IMR-90 (cell line): ENCODE results near the gene SPAG16.

Experiments used
- POLR2A ChIP-seq: IDR thresholded peaks from 2 replicates; pipeline ENCODE4 v1.6.1; 2012; ENCODE audit warnings: mild to moderate bottlenecking, low read depth, low read length
- RAD21 ChIP-seq: IDR thresholded peaks from 2 replicates; pipeline ENCODE4 v1.6.1; 2012; ENCODE audit warnings: low read length, improper control_type of control experiment
- RFX5 ChIP-seq: IDR thresholded peaks from 2 replicates; pipeline ENCODE4 v1.8.0; 2012; ENCODE audit warnings: low read depth, mild to moderate bottlenecking, low read length, moderate library complexity
- SMC3 ChIP-seq: fragments of 150-350 bp; IDR thresholded peaks from 2 replicates; pipeline ENCODE4 v1.6.1; 2016; ENCODE audit warnings: low read depth, mild to moderate bottlenecking, antibody characterized with exemption, low read length, moderate library complexity
- TF ChIP-seq, protein P1 (sequence below): conservative IDR thresholded peaks from 2 replicates; pipeline ENCODE4 v1.5.1; 2012; ENCODE audit warnings: mild to moderate bottlenecking, low read depth, low read length, improper control_type of control experiment

DNA sequence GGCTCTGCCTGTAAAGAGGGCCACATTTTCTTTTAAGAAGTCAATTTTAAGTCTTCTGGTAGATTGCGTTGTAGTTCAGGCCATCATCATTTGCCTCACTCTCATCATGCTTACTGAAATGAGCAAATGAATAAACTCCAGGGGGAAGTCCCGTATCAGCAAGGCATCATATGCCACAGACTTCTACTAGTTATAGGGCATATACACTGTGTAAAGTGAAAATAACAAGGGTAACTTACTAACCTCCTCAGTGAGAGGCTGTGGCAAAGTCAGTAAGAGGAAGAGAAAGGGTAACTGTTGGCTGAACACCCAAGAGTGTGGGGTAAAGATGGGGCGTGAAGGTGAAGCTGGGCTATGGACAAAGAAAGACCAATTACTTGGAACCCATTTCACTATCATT is 456.2 kb downstream of the SPAG16 start:
- TF ChIP-seq POLR2A = no peak
- TF ChIP-seq, protein P1, sequence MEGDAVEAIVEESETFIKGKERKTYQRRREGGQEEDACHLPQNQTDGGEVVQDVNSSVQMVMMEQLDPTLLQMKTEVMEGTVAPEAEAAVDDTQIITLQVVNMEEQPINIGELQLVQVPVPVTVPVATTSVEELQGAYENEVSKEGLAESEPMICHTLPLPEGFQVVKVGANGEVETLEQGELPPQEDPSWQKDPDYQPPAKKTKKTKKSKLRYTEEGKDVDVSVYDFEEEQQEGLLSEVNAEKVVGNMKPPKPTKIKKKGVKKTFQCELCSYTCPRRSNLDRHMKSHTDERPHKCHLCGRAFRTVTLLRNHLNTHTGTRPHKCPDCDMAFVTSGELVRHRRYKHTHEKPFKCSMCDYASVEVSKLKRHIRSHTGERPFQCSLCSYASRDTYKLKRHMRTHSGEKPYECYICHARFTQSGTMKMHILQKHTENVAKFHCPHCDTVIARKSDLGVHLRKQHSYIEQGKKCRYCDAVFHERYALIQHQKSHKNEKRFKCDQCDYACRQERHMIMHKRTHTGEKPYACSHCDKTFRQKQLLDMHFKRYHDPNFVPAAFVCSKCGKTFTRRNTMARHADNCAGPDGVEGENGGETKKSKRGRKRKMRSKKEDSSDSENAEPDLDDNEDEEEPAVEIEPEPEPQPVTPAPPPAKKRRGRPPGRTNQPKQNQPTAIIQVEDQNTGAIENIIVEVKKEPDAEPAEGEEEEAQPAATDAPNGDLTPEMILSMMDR = no peak
- TF ChIP-seq SMC3 = no peak
- TF ChIP-seq RFX5 = no peak
- TF ChIP-seq RAD21 = no peak
